Measurements from ENCODE around the gene NUDT3. TPM values are rescaled to one million over a fixed set of nuclear protein-coding genes. Genes with fewer than 3 reads are reported as not detected.
"Not testable (repeated sequence)": the region's sequence is repeated elsewhere in the genome, so short reads cannot be mapped to it uniquely, and the experiment has no call there.

NUDT3 gene
- polyA plus RNA-seq, 4 donors, result 15.3 to 24.7 (median 19.3) TPM

- not testable (repeated sequence) for DNase-seq (ENCODE audit: low read depth in 4 of 4, low spot score in 3 of 4)
These were observed 20.6 kb downstream of the NUDT3 start for GRCh38 chr6:34371865-34372264.

GRCh38 chr6:34370361-34370760 lies 22.1 kb downstream of the NUDT3 start:
- no peak for DNase-seq (ENCODE audit: low read depth in 4 of 4, low spot score in 3 of 4)

- no peak for DNase-seq (ENCODE audit: low read depth in 4 of 4, low spot score in 3 of 4)
These were observed 23.1 kb downstream of the NUDT3 start for GRCh38 chr6:34369385-34369784.

DNA sequence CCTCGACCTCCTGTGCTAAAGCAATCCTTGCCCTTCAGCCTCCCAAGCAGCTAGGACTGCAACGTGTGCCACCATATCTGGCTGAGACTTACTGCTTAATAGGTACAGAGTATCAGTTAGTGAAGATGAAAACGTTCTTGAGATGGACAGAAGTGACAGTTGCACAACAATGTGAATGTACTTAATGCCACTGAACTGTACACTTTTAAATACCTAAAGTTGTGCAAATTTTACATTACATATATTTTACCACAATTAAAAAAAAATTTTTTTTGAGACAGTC lies 25.9 kb downstream of the NUDT3 start:
- DNase-seq (ENCODE audit: low read depth in 4 of 4, low spot score in 3 of 4), result no peak

- not testable (repeated sequence) for DNase-seq (ENCODE audit: low read depth in 4 of 4, low spot score in 3 of 4)
These were observed 26.5 kb downstream of the NUDT3 start for GRCh38 chr6:34365781-34366638.

DNA sequence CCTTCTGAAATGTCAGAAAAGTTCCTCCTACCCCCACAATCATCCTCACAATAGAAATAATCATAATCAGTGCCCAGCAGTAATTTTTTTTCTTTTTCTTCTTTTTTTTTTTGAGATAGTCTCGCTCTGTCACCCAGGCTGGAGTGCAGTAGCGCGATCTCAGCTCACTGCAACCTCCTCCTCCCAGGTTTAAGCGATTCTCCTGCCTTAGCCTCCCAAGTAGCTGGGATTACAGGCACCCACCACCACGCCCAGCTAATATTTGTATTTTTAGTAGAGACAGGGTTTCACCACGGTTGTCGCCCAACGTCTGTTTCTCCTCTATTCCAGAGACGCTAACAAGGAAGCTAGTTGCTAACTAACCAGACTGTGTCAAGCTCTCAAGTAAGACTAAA lies 28.8 kb downstream of the NUDT3 start:
- DNase-seq (ENCODE audit: low read depth in 4 of 4, low spot score in 3 of 4), result not testable (repeated sequence)

DNA sequence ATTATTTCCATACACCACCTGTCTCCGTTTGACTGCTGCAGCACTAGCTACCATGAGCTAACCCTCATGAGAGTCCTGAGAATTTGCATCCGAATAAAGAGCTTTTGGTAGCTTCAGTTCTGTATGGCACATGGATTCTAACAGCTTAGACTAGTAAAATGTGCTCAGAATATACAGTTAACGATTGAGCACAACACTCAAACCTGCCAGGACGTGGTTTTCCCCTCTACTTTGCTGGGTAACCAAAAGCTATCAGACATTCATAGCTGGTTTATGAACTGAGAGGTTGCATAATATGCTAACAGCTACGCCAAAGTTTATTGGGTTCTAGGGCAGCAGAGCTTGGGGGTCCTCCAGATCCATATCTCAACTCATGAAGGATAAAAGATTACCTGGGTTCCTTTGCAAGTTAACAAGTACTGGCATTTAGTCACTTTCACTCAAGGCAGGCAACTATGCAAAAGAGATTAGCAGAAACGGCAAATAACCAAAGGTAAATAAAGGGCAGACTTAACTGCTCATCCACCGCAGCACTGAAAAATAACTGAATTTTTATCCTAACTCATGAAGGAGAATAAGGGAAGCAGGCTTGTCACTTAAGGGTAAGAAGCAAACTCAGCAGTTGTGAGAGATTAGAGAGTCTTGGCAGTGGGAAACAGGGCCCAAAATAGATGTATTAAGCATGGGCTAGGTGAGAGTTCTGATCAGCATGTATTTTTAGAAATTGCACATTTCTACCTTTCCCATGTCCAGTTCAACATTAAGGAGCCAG lies 29.4 kb downstream of the NUDT3 start:
- no peak for DNase-seq (ENCODE audit: low read depth in 4 of 4, low spot score in 3 of 4)

- no peak for DNase-seq (ENCODE audit: low read depth in 4 of 4, low spot score in 3 of 4)
These were observed 30.3 kb downstream of the NUDT3 start for GRCh38 chr6:34362176-34362575.

DNA sequence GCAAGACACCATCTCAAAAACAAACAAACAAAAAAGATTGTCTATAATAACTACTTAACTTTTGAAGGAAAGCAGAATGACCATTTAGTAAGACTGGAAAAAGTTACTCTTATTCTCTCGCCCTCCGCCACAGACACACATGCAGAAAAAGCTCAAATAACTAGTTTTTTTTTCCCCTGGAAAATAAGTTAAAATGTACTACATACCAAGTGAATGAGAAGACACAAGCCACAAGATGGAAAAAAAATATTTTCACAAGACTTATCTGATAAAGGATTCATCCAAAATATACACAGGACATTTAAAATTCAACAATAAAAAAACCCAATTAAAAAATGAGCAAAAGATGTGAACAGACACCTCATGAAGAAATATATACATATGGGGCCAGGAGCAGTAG lies 31.9 kb downstream of the NUDT3 start:
- no peak for DNase-seq (ENCODE audit: low read depth in 4 of 4, low spot score in 3 of 4)

DNA sequence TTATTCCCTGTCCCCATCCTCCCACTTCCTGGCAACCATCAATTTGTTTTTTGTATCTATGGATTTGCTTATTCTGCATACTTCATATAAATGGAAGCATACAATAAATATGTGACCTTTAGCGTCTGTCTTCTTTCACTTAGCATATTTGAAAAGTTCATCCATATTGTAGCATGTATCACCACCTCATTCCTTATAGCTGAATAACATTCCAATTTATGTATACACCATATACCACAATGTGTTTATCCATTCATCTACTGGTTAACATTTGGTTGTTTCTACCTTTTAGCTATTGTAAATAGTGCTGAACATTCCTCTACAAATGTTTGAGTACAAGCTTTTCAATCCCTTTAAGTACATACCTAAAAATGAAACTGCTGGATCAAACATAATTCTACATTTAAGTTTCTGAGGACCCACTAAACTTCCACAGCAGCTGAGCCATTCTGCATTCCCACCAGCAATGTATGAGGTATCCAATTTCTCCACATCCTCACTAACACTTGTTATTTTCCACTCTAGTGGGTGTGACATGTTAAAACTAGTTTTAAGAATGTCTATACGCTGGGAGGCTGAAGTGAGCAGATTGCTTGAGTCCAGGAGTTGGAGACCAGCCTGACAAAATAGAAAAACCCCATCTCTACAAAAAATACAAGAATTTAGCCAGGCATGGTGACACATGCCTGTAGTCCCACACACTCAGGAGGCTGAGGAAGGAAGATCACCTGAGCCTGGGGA lies 32.9 kb downstream of the NUDT3 start:
- no peak for DNase-seq (ENCODE audit: low read depth in 4 of 4, low spot score in 3 of 4)

- DNase-seq (ENCODE audit: low read depth in 4 of 4, low spot score in 3 of 4), result peak in 1 of 4 donors; percentile 40
These were observed 34.0 kb downstream of the NUDT3 start for GRCh38 chr6:34358389-34358905.

GRCh38 chr6:34357937-34358336 lies 34.5 kb downstream of the NUDT3 start:
- no peak for DNase-seq (ENCODE audit: low read depth in 4 of 4, low spot score in 3 of 4)

DNA sequence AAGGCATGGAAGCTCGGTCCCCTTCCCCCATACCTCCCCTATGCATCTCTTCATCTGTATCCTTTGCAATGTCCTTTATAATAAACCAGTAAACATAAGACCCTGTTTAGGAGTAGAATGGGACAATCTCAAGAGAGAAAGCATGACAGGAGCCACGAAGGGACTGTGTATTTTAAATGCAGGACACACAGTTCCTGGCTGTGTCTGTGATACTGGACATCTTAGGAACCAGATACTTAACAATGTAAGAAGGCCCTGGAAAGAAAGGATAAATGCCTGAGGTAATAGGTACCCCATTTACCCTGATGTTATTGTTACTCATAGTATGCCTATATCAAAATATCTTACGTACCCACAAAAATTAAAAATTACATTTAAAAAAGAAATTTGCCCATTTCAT lies 36.6 kb downstream of the NUDT3 start:
- DNase-seq (ENCODE audit: low read depth in 4 of 4, low spot score in 3 of 4), result no peak

GRCh38 chr6:34354230-34354629 lies 38.2 kb downstream of the NUDT3 start:
- not testable (repeated sequence) for DNase-seq (ENCODE audit: low read depth in 4 of 4, low spot score in 3 of 4)

DNA sequence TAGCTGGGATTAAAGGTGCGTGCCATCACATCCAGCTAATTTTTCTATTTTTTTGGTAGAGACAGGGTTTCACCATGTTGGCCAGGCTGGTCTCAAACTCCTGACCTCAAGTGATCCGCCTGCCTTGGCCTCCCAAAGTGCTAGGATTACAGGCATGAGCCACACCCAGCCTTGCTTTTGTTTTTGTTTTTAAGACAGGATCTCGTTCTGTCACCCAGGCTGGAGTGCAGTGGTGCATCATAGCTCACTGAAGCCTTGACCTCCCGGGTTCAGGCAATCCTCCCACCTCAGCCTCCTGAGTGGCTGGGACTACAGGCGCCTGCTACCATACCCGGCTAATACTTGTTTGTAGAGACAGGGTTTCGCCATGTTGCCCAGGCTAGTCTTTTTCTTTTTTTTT lies 38.9 kb downstream of the NUDT3 start:
- DNase-seq (ENCODE audit: low read depth in 4 of 4, low spot score in 3 of 4), result not testable (repeated sequence)

DNA sequence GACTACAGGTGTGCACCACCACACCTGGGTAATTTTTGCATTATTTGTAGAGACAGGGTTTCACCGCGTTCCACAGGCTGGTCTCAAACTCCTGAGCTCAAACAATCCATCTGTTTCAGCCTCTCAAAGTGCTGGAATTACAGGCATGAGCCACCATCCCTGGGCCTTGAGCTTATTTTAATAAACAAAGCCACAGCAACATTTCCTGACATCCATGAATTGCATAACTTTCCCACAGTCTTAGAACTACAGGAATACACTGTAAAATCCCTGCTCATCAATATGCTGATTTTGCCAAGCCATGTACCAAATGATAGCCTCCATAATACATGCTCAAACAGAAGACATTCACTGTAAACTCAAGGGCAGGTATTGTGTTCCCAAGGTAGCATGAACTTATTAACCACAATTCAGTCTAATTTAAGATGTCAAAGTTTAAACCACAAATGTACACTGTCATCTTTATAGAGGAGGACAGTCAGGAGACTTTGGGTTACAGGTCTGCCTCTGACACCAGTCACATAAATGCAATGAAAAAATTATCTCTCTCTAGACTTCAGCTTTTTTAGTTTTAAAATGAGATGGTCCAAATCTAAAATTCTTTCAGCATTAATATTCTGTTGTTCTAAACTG lies 40.0 kb downstream of the NUDT3 start:
- no peak for DNase-seq (ENCODE audit: low read depth in 4 of 4, low spot score in 3 of 4)

- no peak for DNase-seq (ENCODE audit: low read depth in 4 of 4, low spot score in 3 of 4)
These were observed 41.6 kb downstream of the NUDT3 start for GRCh38 chr6:34350934-34351217.

DNA sequence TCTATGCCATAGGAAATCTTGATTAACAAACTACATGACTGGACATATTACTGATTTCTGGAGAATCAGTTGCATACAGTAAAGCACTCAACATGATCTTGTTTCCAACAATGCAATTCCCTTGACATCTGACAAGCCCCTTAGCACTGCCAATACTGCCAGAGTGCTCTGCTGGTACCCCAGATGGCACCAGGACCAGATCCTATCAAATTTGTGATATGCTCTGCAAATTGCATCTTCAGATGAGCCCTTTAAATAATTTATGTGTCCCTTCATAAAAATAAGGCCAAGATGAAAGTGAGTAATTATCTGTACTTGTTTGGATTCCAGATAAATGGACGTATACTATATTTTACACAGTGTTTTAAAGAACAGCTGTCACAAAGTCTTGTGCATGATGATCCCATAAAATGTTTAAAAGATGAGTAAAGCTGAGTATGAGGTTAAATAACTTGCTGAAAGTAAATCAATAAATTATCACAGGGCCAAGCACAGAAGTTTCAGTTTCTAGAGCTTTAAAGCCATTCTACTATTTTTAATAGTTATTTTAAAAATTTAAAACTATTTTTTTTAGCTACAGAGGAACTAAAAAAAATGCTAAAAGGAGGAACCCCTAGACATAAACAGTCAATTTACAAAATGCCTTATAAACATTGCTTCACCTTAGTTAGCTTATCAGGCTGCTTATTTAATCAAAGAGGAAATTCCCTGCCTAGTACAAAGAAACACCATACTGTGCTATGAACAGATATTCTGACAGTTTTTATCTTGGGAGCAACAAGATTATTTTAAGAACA lies 42.1 kb downstream of the NUDT3 start:
- no peak for DNase-seq (ENCODE audit: low read depth in 4 of 4, low spot score in 3 of 4)

GRCh38 chr6:34349211-34349610 lies 43.3 kb downstream of the NUDT3 start:
- DNase-seq (ENCODE audit: low read depth in 4 of 4, low spot score in 3 of 4), result no peak

GRCh38 chr6:34347303-34347702 lies 45.2 kb downstream of the NUDT3 start:
- no peak for DNase-seq (ENCODE audit: low read depth in 4 of 4, low spot score in 3 of 4)

Measured in left renal pelvis (tissue), 4 donors.